ENCODE data around the gene PANK1. TPM values are rescaled to one million over a fixed set of nuclear protein-coding genes. Genes with fewer than 3 reads are reported as not detected.

PANK1 gene
- total and polyA plus RNA-seq, 9 of the 15 experiments (the other 6 are each of a cell fraction or from before 2014, with no cell fraction given), result 1.7 to 10.7 (median 6.5) TPM

- TF ChIP-seq YBX1 (IDR thresholded peaks at IDR 0.05), result no peak
- no peak for TF ChIP-seq POLR2AphosphoS5 (IDR thresholded peaks at IDR 0.05; ENCODE audit: control insufficient read depth, insufficient read depth, low read depth, low read length)
- TF ChIP-seq CBX8 (IDR thresholded peaks at IDR 0.05; ENCODE audit: borderline replicate concordance, extremely low read depth, low read depth, low read length, poor library complexity, severe bottlenecking), result no peak
- TF ChIP-seq ZNF584 (CRISPR knock-in tag; IDR thresholded peaks at IDR 0.05; ENCODE audit: low read depth), result no peak
Observed at GRCh38 chr10:89649051-89649450, 4.0 kb upstream of the PANK1 start (continued).

GRCh38 chr10:89648074-89648473 lies 3.0 kb upstream of the PANK1 start:
- DNase-seq (ENCODE audit: extremely low read depth in 1 of 4, low spot score in 3 of 4), result no peak
- WGBS (ENCODE audit: insufficient coverage, low coverage, missing lambda C conversion rate), result 67% methylated on average over 2 of the region's 3 CpGs
- H3K79me2 ChIP-seq (ENCODE audit: control insufficient read depth, insufficient read depth, low read length), result peaks cover 21% of the 10 kb centered on the region
- POLR2A ChIA-PET, result interaction anchor here (0.6 kb wide), 1 partner anchor 1483 kb away, joined by 3 read pairs; no protein-coding TSS in a partner anchor
- BruUV-seq (replicated peaks), result no TSS peak
- H3K4me2 ChIP-seq (ENCODE audit: insufficient read depth, low read length), result no peak overlapping the region
- H3K4me3 ChIP-seq, result no peak overlapping the region
- FAIRE-seq, result no peak
- H4K20me1 ChIP-seq (replicated peaks; ENCODE audit: control insufficient read depth, insufficient read depth, low read length), result no peaks in the 10 kb centered on the region
- H2AFZ ChIP-seq (ENCODE audit: low read depth, low read length), result no peak overlapping the region
- in situ Hi-C loops (cut with MboI) (no loop called here), intact Hi-C loops (cut with micrococcal nuclease) (no loop called here)
- H3K27ac ChIP-seq (ENCODE audit: extremely low read depth, low read depth, low read length), result no peak overlapping the region
- no peaks in the 10 kb centered on the region for H3K27me3 ChIP-seq (ENCODE audit: control insufficient read depth in 2 of 2, insufficient read depth in 2 of 2, low read length in 2 of 2)
- H3K9me1 ChIP-seq (ENCODE audit: control insufficient read depth, insufficient read depth, low read length), result no peaks in the 10 kb centered on the region
- H3K9me3 ChIP-seq (replicated peaks; ENCODE audit: control insufficient read depth, insufficient read depth, low read depth, low read length), result no peaks in the 10 kb centered on the region
- H3K36me3 ChIP-seq (ENCODE audit: control insufficient read depth, insufficient read depth, low read length), result no peaks in the 10 kb centered on the region
- ATAC-seq, result no peak
- peaks cover 11 to 26% of the 10 kb centered on the region in 2 experiments; a peak in 4 of 5 replicates for H3K4me1 ChIP-seq (replicated peaks in 1 of 2; ENCODE audit: control insufficient read depth in 2 of 2, insufficient read depth in 2 of 2, low read length in 2 of 2)
- no peak overlapping the region for H3K9ac ChIP-seq (ENCODE audit: insufficient read depth in 1 of 2, low read depth in 2 of 2, low read length in 2 of 2)
- CTCF ChIA-PET (ENCODE audit: low intra/inter-chr PET ratio), result no interaction called here
- TF ChIP-seq CBX8 (IDR thresholded peaks at IDR 0.05; ENCODE audit: borderline replicate concordance, extremely low read depth, low read depth, low read length, poor library complexity, severe bottlenecking), result no peak
- TF ChIP-seq TEAD1 (CRISPR knock-in tag; IDR thresholded peaks at IDR 0.05), result no peak
- TF ChIP-seq DIDO1 (tag; IDR thresholded peaks at IDR 0.05; ENCODE audit: low read depth), result no peak
- no peak for TF ChIP-seq TSC22D4 (tag; IDR thresholded peaks at IDR 0.05)
- TF ChIP-seq ZNF324 (CRISPR knock-in tag; IDR thresholded peaks at IDR 0.05), result no peak
- TF ChIP-seq ZBTB33 (CRISPR knock-in tag; IDR thresholded peaks at IDR 0.05), result no peak
- TF ChIP-seq MYBL2 (IDR thresholded peaks at IDR 0.05; ENCODE audit: low read depth), result no peak
- TF ChIP-seq MYBL2 (CRISPR knock-in tag; IDR thresholded peaks at IDR 0.05; ENCODE audit: borderline replicate concordance), result no peak
- TF ChIP-seq RCOR1 (IDR thresholded peaks at IDR 0.05; ENCODE audit: borderline replicate concordance in 1 of 2, low read depth in 2 of 2, low read length in 2 of 2), result no peak
- no peak for TF ChIP-seq CHCHD3 (CRISPR knock-in tag; IDR thresholded peaks at IDR 0.05)
- TF ChIP-seq ZEB2 (IDR thresholded peaks at IDR 0.05), result no peak
- no peak for TF ChIP-seq ZNF507 (tag; conservative IDR thresholded peaks at IDR 0.05)
- TF ChIP-seq ELK1 (CRISPR knock-in tag; IDR thresholded peaks at IDR 0.05), result no peak
- no peak for TF ChIP-seq PHTF2 (CRISPR knock-in tag; IDR thresholded peaks at IDR 0.05)
- no peak for TF ChIP-seq ATF2 (CRISPR knock-in tag; IDR thresholded peaks at IDR 0.05)
